Breast epithelium (tissue), 3 donors: ENCODE measurements around the gene RAB13.
"Not testable (repeated sequence)": the region's sequence is repeated elsewhere in the genome, so short reads cannot be mapped to it uniquely, and the experiment has no call there.

Experiments used
- CTCF ChIP-seq, 3 donors: fragments of 450-650 bp; IDR thresholded peaks; one replicate each; pipeline ENCODE4 v1.5.1; 2016 to 2017; ENCODE audit warnings: antibody characterized with exemption in 3 of 3, mild to moderate bottlenecking in 3 of 3, moderate library complexity in 3 of 3
- POLR2A ChIP-seq: fragments of 450-650 bp; IDR thresholded peaks from one replicate; pipeline ENCODE4 v1.6.1; 2016; ENCODE audit warnings: antibody characterized with exemption, mild to moderate bottlenecking, moderate library complexity

GRCh38 chr1:153996882-153997281 lies 10.7 kb upstream of the RAB13 start:
- TF ChIP-seq CTCF (IDR thresholded peaks at IDR 0.05); POLR2A: not testable (repeated sequence)
